GM21515 (cell line): ENCODE results near the gene EFCAB14.
"Not testable (repeated sequence)": the region's sequence is repeated elsewhere in the genome, so short reads cannot be mapped to it uniquely, and the experiment has no call there.

Source experiments
- ATAC-seq: cut with Tn5 transposase; IDR thresholded peaks from one replicate; pipeline ENCODE4 v1.9.1; 2021; ENCODE audit not compliant: unreplicated experiment

The EFCAB14 gene

GRCh38 chr1:46656643-46657042 lies 62.3 kb downstream of the EFCAB14 start:
- no peak for ATAC-seq

GRCh38 chr1:46655848-46656247 lies 63.1 kb downstream of the EFCAB14 start:
- ATAC-seq: no peak

- ATAC-seq: not testable (repeated sequence)
Measured at GRCh38 chr1:46654698-46655097, 64.2 kb downstream of the EFCAB14 start.

- no peak for ATAC-seq
Measured at GRCh38 chr1:46654012-46654411, 64.9 kb downstream of the EFCAB14 start.

GRCh38 chr1:46653405-46653958 lies 65.4 kb downstream of the EFCAB14 start:
- no peak for ATAC-seq

- ATAC-seq: no peak
Measured at GRCh38 chr1:46652321-46653100, 66.4 kb downstream of the EFCAB14 start.

- ATAC-seq: not testable (repeated sequence)
Measured at GRCh38 chr1:46651152-46651551, 67.8 kb downstream of the EFCAB14 start.

GRCh38 chr1:46650491-46650890 lies 68.4 kb downstream of the EFCAB14 start:
- no peak for ATAC-seq

- no peak for ATAC-seq
Measured at GRCh38 chr1:46649764-46650163, 69.2 kb downstream of the EFCAB14 start.

GRCh38 chr1:46647611-46648010 lies 71.3 kb downstream of the EFCAB14 start:
- ATAC-seq: no peak

- no peak for ATAC-seq
Measured at GRCh38 chr1:46646844-46647243, 72.1 kb downstream of the EFCAB14 start.

GRCh38 chr1:46646331-46646730 lies 72.6 kb downstream of the EFCAB14 start:
- ATAC-seq: no peak

- no peak for ATAC-seq
Measured at GRCh38 chr1:46645815-46646214, 73.1 kb downstream of the EFCAB14 start.

GRCh38 chr1:46643368-46643775 lies 75.5 kb downstream of the EFCAB14 start:
- ATAC-seq: no peak

GRCh38 chr1:46642115-46642680 lies 76.7 kb downstream of the EFCAB14 start:
- ATAC-seq: no peak

- no peak for ATAC-seq
Measured at GRCh38 chr1:46639547-46639946, 79.4 kb downstream of the EFCAB14 start.

GRCh38 chr1:46638921-46639320 lies 80.0 kb downstream of the EFCAB14 start:
- ATAC-seq: no peak

GRCh38 chr1:46637444-46638083 lies 81.3 kb downstream of the EFCAB14 start:
- ATAC-seq: no peak

GRCh38 chr1:46635205-46635604 lies 83.7 kb downstream of the EFCAB14 start:
- ATAC-seq: no peak

- ATAC-seq: no peak
Measured at GRCh38 chr1:46630719-46631118, 88.2 kb downstream of the EFCAB14 start.
